HG03280 (cell line): Measurements from ENCODE around the gene DNASE2.
"Not testable (repeated sequence)": the region's sequence is repeated elsewhere in the genome, so short reads cannot be mapped to it uniquely, and the experiment has no call there.

Source experiments
- ATAC-seq: cut with Tn5 transposase; IDR thresholded peaks from one replicate; pipeline ENCODE4 v1.9.1; 2021; ENCODE audit warnings: mild to moderate bottlenecking, moderate library complexity; ENCODE audit not compliant: unreplicated experiment

DNASE2 gene

DNA sequence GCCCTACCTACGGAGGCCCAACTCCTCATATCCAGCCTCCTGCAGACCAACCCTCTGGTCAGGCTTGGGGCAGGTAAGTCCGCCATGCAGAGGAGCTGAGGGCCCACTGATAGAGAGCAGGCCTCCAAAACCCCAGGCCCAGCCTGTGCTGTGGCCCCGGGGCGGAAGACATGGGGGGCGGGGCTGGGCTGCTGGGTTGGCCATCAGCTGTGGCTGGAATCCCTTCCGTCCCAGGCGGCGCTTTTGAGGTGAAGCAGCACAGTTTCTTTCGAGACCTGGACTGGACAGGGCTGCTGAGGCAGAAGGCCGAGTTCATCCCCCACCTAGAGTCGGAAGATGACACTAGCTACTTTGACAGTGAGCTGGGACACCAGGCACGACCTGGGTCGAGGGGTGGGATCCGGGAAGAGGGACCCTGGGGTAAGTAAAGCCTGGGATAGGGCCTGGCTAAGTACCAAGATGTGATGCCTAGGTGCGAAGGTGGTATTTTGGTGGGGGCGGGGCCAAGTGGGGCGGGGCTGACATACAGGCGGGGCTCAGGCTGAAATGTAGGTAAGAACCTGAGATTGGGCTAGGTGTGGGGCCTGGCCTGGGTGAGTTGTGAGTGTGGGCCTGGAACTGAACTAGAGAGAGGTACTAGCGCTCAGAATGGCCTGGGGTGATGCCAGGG lies 15.4 kb downstream of the DNASE2 start:
- ATAC-seq = no peak

DNA sequence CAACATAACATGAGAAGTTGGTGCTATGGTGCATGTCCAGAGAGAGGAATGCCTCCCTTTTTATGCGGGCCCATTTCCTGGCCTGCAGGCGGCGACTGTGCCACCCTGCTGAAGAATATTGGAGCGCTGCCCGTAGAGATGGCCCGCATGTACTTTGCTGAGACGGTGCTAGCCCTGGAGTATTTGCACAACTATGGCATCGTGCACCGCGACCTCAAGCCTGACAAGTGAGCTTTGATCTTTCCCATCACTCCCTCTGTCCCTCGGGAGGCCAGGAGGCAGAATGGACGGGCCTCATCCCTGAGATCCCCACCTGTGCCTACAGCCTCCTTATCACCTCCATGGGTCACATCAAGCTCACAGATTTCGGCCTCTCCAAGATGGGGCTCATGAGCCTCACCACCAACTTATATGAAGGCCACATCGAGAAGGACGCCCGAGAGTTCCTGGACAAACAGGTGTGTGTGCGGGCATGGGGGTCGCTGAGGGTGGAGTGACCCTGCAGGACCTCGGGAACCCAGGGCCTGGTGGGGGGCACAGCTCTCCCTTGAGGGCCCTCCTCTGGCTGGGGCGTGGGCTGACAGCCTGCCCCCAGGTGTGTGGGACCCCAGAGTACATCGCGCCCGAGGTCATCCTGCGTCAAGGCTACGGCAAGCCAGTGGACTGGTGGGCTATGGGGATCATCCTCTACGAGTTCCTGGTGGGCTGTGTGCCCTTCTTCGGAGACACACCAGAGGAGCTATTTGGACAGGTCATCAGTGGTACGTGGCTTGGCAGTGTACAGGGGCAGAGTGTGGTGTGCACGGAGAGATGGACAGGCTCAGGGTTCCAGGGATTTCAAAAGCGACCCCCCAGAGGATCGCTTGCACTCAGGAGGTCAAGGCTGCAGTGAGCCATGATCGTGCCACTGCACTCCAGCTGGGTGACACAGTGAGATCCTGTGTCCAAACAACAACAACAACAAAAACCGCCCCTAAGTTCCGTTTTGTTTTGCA lies 16.2 kb downstream of the DNASE2 start:
- ATAC-seq = no peak

DNA sequence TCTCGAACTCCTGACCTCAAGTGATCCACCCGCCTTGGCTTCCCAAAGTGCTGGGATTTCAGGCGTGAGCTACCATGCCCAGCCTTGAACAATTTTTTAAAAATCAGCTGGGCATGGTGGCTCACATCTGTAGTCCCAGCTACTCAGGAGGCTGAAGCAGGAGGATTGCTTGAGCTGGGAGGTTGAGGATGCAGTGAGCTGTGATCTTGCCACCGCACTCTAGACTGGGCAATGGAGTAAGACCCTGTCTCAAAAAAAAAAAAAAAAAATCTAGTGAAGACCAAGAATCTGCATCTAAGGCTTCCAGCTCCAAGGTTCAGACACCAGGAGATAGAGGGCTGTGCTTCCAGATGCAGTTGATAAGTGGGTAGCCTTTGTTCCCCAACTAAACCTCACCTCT lies 17.1 kb downstream of the DNASE2 start:
- no peak for ATAC-seq

DNA sequence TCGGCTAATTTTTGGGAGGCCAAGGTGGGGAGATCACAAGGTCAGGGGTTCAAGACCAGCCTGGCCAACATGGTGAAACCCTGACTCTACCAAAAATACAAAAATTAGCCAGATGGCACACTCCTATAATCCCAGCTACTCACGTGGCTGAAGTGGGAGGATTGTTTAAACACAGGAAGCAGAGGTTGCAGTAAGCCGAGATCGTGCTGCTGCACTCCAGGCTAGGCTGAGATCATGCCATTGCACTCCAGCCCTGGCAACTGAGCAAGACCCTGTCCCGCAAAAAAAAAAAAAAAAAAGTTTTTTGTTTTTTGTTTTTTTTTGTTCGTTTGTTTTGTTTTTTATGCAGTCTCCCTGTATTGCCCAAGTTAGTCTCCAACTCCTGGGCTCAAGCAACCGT lies 21.7 kb downstream of the DNASE2 start:
- no peak for ATAC-seq

DNA sequence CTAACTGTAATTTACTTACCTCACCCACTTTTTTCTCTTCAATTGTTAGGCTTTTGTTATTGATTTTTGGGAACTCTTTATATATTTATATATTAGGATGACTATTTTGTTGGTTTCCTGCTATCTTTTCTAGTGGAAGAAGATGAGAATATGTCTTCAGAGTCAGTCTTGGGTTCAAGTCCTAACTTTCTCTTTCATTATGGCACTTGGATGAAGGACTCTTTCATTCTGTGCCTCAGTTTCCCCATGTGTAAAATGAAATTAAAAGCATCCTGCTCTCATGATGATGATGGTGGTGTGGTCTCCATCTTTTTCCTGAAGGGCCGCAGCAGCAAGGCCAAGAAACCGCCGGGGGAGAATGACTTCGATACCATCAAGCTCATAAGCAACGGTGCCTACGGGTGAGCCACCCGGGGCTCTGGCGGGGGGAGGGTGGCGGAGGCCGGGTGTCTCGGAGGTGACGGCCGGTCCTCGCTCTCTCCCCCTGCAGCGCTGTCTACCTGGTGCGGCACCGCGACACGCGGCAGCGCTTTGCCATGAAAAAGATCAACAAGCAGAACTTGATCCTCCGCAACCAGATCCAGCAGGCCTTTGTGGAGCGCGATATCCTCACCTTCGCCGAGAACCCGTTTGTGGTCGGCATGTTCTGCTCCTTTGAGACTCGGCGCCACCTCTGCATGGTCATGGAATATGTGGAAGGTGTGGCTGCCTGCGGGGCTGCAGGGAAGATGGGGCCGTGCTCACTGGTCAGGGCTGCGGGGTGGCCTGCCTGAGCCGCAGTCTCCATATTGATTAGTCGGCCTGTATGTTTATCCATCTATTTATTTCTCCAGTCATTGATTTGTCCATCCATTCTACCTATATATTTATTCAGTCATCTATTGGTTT lies 23.0 kb downstream of the DNASE2 start:
- no peak for ATAC-seq

GRCh38 chr19:12856653-12857052 lies 24.6 kb downstream of the DNASE2 start:
- no peak for ATAC-seq

DNA sequence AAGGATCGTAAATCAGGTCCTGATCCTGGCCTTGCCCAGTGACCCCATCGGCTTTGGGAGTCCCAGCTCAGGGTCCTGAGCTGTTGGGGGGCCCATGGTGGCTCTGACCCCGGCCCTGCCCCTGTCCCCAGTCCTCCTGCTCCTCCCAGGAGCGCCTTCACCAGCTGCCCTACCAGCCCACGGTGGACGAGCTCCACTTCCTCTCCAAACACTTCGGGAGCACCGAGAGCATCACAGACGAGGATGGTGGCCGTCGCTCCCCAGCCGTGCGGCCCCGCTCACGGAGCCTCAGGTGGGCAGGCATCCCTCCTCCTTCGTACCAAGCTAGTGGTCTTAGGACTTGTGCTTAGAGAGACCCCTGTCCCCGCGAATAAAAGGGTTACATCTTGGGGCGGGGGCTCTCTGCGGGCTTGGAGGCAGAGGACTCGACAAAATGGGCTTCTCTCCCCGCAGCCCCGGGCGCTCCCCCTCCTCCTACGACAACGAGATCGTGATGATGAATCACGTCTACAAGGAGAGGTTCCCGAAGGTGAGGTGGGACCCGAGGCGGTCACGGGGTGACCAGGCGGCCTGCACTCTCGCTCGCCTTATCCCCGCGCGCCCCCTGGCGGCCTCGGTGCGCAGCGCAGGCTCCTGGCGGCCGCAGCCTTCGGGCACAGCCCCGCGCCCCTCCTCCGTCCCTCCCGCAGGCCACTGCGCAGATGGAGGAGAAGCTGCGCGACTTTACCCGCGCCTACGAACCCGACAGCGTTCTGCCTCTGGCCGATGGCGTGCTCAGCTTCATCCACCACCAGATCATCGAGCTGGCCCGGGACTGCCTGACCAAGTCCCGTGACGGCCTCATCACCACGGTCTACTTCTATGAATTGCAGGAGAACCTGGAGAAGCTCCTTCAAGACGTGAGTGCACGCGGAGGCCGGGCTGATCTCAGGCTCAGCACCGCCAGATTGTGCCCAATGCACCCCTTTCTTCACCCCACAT lies 33.8 kb downstream of the DNASE2 start:
- peak; percentile 87 for ATAC-seq

DNA sequence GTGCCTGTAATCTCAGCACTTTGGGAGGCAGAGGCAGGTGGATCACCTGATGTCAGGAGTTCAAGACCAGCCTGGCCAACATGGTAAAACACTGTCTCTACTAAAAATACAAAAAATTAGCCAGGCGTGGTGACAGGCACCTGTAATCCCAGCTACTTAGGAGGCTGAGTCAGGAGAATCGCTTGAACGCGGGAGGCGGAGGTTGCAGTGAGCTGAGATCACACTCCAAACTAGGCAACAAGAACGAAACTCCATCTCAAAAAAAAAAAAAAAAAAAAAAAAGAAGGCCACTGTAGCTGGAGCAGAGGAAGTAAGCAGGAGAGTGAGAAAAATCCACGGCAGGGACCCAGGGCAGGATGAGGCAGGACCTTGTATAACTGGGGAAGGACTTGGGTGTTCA lies 34.6 kb downstream of the DNASE2 start:
- not testable (repeated sequence) for ATAC-seq

DNA sequence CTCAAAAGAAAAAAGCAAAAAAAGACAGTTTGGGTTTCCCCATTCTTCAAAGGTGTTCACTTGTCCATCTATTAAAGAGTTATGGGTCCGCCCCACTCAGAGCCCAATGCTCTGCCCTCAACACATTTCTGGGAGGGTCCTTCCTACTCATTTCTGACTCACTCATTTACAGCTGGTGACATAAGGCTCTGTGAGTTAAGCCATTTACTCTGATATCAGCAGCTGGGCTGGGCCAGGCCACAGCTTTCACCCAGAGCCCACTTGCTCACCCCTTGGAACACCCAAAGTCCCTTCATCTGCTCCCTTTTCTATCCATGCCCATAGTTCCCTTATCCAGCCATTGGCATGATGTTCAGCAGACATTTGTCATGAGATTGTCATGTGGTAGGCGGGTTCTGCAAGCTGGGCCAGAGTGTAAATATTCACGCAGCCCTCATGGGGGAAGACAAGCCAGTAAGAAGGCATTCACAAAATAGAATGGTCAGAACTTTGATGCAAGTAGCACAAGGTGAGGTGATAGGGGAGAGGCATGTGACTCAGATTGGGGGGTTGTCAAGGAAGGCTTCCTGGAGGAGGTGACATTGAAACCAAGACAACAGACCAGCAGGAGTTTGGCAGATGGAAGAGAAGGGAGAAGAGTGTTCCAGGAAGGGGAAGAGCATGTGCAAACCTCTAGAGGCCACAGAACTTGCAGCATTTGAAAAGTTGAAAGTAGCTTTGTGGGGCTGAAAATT lies 37.1 kb downstream of the DNASE2 start:
- no peak for ATAC-seq

DNA sequence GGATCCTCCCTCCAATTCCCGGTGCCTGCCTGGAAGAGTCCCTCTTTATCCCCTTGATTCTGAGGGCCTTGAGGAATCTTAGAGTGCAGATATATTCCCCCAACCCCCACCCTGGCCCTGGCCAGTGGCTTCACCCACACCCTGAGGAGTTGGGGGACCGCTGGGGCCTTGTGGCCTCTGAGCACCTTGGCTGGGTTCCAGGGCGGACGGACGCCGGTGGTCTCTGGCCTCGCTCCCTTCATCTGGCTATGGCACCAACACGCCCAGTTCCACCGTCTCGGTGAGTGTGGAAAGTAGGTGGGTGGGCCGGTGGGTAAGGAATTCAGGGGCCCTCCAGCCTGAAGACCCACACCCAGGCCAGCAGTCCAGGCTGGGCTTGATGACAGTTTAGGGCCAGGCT lies 37.9 kb downstream of the DNASE2 start:
- no peak for ATAC-seq

- ATAC-seq = no peak
These were observed 38.7 kb downstream of the DNASE2 start for GRCh38 chr19:12842511-12842910.

DNA sequence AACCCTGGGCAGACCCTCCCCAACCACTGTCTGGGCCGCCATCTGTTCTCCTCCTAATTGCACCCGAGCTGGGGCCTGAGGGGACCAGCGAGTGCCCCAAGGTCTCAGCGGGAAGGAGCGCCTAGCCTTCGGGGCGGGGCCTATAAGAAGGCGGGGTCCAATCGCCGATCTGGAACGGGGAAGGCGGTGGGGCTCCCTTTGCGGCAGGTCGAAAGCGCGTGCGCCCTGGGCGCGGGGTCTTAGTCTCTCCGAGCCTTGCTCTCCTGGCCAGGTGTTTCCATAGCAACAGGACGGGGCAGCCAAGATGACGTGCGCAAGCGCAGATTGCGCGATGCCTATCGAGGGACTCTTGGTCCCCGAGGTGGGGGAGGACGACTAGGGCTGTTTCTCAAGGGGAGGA lies 40.2 kb downstream of the DNASE2 start:
- no peak for ATAC-seq

DNA sequence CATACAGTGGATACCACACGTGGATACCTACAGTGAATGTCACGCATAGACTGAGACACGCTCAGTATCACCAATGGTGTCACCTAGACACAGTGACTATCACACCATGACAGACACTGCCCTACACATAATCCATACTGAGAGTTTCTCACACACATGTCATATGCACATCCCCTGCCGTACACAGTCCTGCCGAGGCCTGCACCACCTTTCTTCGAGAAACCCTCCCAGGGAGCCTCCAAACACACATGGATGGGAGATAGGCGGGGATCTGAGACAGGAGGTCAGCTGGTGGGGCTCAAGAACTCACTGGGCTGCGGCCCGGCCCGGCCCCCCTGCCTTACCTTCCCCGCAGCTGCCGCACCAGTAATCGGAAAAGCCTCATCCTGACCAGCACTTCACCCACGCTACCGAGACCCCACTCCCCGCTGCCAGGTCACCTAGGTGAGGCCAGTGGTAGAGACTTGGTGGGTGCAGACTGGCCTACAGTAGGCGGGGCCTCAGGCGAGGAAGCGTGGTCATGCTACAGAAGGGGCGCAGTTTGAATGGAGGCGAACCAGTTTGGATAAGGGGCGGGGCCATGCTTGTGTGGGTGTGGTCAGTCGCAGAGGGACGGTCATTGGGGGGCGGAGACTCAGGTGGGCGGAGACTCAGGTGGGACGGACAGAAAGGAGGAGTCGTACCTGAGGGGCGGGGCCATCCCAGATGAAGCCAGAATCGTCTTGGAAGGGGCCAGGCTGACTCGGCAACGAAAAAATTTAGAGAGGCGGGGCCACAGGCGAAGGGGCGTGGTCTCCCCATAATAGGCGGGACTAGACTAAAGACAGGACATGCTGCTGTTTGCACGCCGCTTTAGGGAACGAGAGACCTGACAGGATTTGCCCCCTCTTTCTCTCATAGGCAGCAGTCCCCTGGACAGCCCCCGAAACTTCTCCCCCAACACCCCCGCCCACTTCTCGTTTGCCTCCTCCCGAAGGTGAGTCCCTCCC lies 40.9 kb downstream of the DNASE2 start:
- ATAC-seq = no peak

DNA sequence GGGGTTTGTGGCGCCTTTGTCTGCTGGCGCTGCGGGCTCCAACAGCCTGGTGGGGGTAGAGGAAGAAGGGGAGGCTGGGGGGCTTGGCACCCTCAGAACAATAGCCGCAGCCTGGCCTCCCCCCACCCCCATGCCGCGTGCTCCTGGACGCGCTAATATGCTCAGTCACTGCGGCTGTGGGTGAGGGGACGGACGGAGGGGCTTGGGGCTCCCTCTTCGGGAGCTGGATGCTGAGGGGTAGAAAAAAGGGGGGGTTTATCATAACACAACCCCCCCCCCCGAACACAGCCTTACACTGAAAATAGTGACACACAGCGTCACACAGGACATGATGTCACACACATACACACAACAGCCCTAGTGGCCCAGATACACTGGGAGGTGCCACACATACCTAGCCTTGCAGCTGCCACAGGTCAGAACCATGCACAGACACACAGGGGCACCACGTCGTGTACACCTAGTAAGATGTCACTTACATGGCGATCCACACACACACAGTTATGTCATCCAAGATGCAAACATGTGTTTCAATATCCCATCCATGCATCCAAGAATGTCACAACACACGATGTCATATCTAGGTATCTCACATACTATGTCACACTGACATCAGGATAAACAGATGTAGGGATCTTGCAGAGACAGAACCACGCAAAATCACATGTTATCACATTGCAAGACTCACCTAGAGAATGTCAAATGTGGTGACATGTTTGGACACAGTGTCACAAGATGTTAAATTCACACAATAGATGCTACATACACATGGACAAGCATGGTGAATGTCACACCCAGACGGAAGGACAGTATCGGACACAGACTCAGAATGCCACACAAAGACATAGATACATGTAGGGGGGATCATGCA lies 42.1 kb downstream of the DNASE2 start:
- ATAC-seq = no peak

GRCh38 chr19:12838182-12838885 lies 42.9 kb downstream of the DNASE2 start, which contains the start of gene MAST1:
Gene MAST1 (plus strand): TSS chr19:12838515. CDS start chr19:12838573, 58 bp downstream.
- no peak for ATAC-seq

- ATAC-seq = no peak
These were observed 44.0 kb downstream of the DNASE2 start for GRCh38 chr19:12837225-12837624.

DNA sequence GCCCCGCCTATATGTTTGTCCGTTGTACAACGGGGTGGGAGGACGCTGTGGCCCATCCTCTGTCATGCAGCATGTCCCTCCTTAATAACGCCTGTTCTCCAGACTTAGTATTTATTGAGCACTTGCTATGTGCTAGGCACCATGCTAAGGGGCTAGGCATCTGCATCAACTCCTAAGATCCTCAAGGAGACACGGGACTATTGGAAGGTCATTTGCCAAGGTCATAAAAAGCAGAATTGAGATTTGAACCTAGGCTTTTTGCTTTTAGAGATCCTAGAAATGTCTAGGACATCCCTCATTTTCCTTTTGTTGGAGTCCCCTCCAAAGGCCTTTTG lies 44.8 kb downstream of the DNASE2 start:
- ATAC-seq = no peak
